Stimulated activated naive CD8-positive, alpha-beta T cell treated with anti-CD3 and anti-CD28 coated beads, Interleukin-15, Interleukin-2, amounts not matched to agents 100 U/mL and 50 U/mL, for 24 hours (primary cell): Measurements from ENCODE around the gene ZNF398.

Source experiments
- ATAC-seq: fragments of 150-1000 bp; cut with Tn5 transposase; one replicate; pipeline ENCODE4 v1.10.0; 2021
- DNase-seq: peaks from one replicate; pipeline ENCODE4 v3.0.0; 2021

Gene ZNF398

GRCh38 chr7:149150981-149151380, 3.7 kb downstream of the ZNF398 start:
- ATAC-seq (no peak), DNase-seq (no peak)

- ATAC-seq (no peak), DNase-seq (no peak)
Observed at GRCh38 chr7:149153346-149153745, 6.1 kb downstream of the ZNF398 start.

- DNase-seq (no peak), ATAC-seq (no peak)
Observed at GRCh38 chr7:149154056-149154455, 6.8 kb downstream of the ZNF398 start.

- ATAC-seq, result no peak
- no peak for DNase-seq
Observed at GRCh38 chr7:149156898-149157297, 9.6 kb downstream of the ZNF398 start.

GRCh38 chr7:149161241-149161848, 14.1 kb downstream of the ZNF398 start:
- no peak for ATAC-seq
- DNase-seq, result no peak

GRCh38 chr7:149166142-149166541, 18.9 kb downstream of the ZNF398 start:
- ATAC-seq (no peak), DNase-seq (no peak)

GRCh38 chr7:149166630-149167352, 19.5 kb downstream of the ZNF398 start:
- DNase-seq (no peak), ATAC-seq (no peak)

GRCh38 chr7:149171892-149172533, 24.8 kb downstream of the ZNF398 start:
- DNase-seq (no peak), ATAC-seq (no peak)

GRCh38 chr7:149172534-149172920, 25.3 kb downstream of the ZNF398 start:
- ATAC-seq, result no peak

GRCh38 chr7:149175150-149175549, 27.9 kb downstream of the ZNF398 start:
- no peak for ATAC-seq

More at GRCh38 chr7:149172534-149172920, 25.3 kb downstream of the ZNF398 start:
- no peak for DNase-seq

GRCh38 chr7:149179241-149179640, 32.0 kb downstream of the ZNF398 start:
- no peak for ATAC-seq

More at GRCh38 chr7:149175150-149175549, 27.9 kb downstream of the ZNF398 start:
- DNase-seq, result no peak

GRCh38 chr7:149180722-149181449, 33.6 kb downstream of the ZNF398 start:
- DNase-seq (no peak), ATAC-seq (no peak)

More at GRCh38 chr7:149179241-149179640, 32.0 kb downstream of the ZNF398 start:
- DNase-seq, result no peak

GRCh38 chr7:149181450-149181790, 34.2 kb downstream of the ZNF398 start:
- no peak for ATAC-seq
- no peak for DNase-seq

GRCh38 chr7:149184274-149184673, 37.0 kb downstream of the ZNF398 start:
- DNase-seq, result no peak

GRCh38 chr7:149188213-149188612, 41.0 kb downstream of the ZNF398 start:
- DNase-seq (no peak), ATAC-seq (no peak)

More at GRCh38 chr7:149184274-149184673, 37.0 kb downstream of the ZNF398 start:
- no peak for ATAC-seq

- DNase-seq (no peak), ATAC-seq (no peak)
Observed at GRCh38 chr7:149188637-149189259, 41.5 kb downstream of the ZNF398 start.

GRCh38 chr7:149191851-149192250, 44.6 kb downstream of the ZNF398 start:
- ATAC-seq, result no peak

GRCh38 chr7:149194799-149195179, 47.5 kb downstream of the ZNF398 start:
- ATAC-seq (no peak), DNase-seq (no peak)

More at GRCh38 chr7:149191851-149192250, 44.6 kb downstream of the ZNF398 start:
- no peak for DNase-seq

GRCh38 chr7:149195180-149196150, 48.2 kb downstream of the ZNF398 start, which contains the start of gene ZNF282:
Gene ZNF282, plus strand, starts transcription at chr7:149195546. Its CDS starts 44 bp downstream, at chr7:149195590.
- ATAC-seq (peak; percentile 96), DNase-seq (peak; percentile 89)

- DNase-seq (peak; percentile 22), ATAC-seq (no peak)
Observed at GRCh38 chr7:149196151-149196704, 49.0 kb downstream of the ZNF398 start.
